Measurements from ENCODE around the gene RBM28. TPM values are rescaled to one million over a fixed set of nuclear protein-coding genes. Genes with fewer than 3 reads are reported as not detected.

The RBM28 gene
- total RNA-seq, 1 experiment from 2014 or later, result 45.3 TPM

- Histone ChIP-seq H2AFZ (ENCODE audit: low read length) (no peak overlapping the region), H4K20me1 (ENCODE audit: low read length) (no peaks in the 10 kb centered on the region), H3K27me3 (ENCODE audit: low read length) (no peaks in the 10 kb centered on the region), H3K4me1 (ENCODE audit: insufficient read depth, low read length) (no peaks in the 10 kb centered on the region), H3K4me3 (ENCODE audit: low read length) (no peak overlapping the region), H3F3A (ENCODE audit: low read length, unreplicated experiment) (no peaks in the 10 kb centered on the region), H3K36me3 (ENCODE audit: low read depth, low read length) (peaks cover 63% of the 10 kb centered on the region), H3K4me2 (ENCODE audit: low read length) (no peak overlapping the region), H3K9me2 (replicated peaks; ENCODE audit: low read length) (no peaks in the 10 kb centered on the region), H3K79me2 (ENCODE audit: low read length) (no peaks in the 10 kb centered on the region), H3K9ac (ENCODE audit: low read length) (no peak overlapping the region), H3K9me3 (ENCODE audit: low read length) (no peaks in the 10 kb centered on the region), H3K27ac (ENCODE audit: low read length) (no peak overlapping the region)
- ChIA-PET CTCF (no interaction called here), POLR2A (ENCODE audit: unreplicated experiment) (no interaction called here)
- ATAC-seq, result no peak
- TF ChIP-seq CTCF (conservative IDR thresholded peaks at IDR 0.05; ENCODE audit: low read depth, low read length) (no peak), EZH2 (IDR thresholded peaks at IDR 0.05; ENCODE audit: low read length, unreplicated experiment) (no peak)
- intact Hi-C loops (cut with micrococcal nuclease), result no loop called here
- BruUV-seq (replicated peaks), result no TSS peak
- DNase-seq, result no peak
Observed at GRCh38 chr7:128318691-128319090, 25.0 kb downstream of the RBM28 start.

GRCh38 chr7:128311013-128311412 is 32.7 kb downstream of the RBM28 start:
- Histone ChIP-seq H3K27me3 (ENCODE audit: low read length) (no peaks in the 10 kb centered on the region), H2AFZ (ENCODE audit: low read length) (no peak overlapping the region), H3K9ac (ENCODE audit: low read length) (no peak overlapping the region), H3K79me2 (ENCODE audit: low read length) (no peaks in the 10 kb centered on the region), H3K4me1 (ENCODE audit: insufficient read depth, low read length) (no peaks in the 10 kb centered on the region), H3K9me2 (replicated peaks; ENCODE audit: low read length) (no peaks in the 10 kb centered on the region), H4K20me1 (ENCODE audit: low read length) (no peaks in the 10 kb centered on the region), H3K4me2 (ENCODE audit: low read length) (no peak overlapping the region), H3K36me3 (ENCODE audit: low read depth, low read length) (peaks cover 77% of the 10 kb centered on the region), H3K27ac (ENCODE audit: low read length) (no peak overlapping the region), H3F3A (ENCODE audit: low read length, unreplicated experiment) (no peaks in the 10 kb centered on the region), H3K9me3 (ENCODE audit: low read length) (no peaks in the 10 kb centered on the region), H3K4me3 (ENCODE audit: low read length) (no peak overlapping the region)
- BruUV-seq (replicated peaks), result no TSS peak
- no peak for TF ChIP-seq EZH2 (IDR thresholded peaks at IDR 0.05; ENCODE audit: low read length, unreplicated experiment)
- TF ChIP-seq EZH2phosphoT487 (IDR thresholded peaks at IDR 0.05; ENCODE audit: borderline replicate concordance, low read length), result no peak
- no peak for TF ChIP-seq CTCF (conservative IDR thresholded peaks at IDR 0.05; ENCODE audit: low read depth, low read length)
- ATAC-seq, result no peak
- intact Hi-C loops (cut with micrococcal nuclease), result no loop called here
- CTCF ChIA-PET, result no interaction called here
- POLR2A ChIA-PET (ENCODE audit: unreplicated experiment), result no interaction called here
- no peak for DNase-seq

GRCh38 chr7:128310499-128310898 is 33.2 kb downstream of the RBM28 start:
- Histone ChIP-seq H3K79me2 (ENCODE audit: low read length) (no peaks in the 10 kb centered on the region), H4K20me1 (ENCODE audit: low read length) (no peaks in the 10 kb centered on the region), H3F3A (ENCODE audit: low read length, unreplicated experiment) (no peaks in the 10 kb centered on the region), H3K4me2 (ENCODE audit: low read length) (no peak overlapping the region), H3K27me3 (ENCODE audit: low read length) (no peaks in the 10 kb centered on the region), H3K36me3 (ENCODE audit: low read depth, low read length) (peaks cover 76% of the 10 kb centered on the region), H3K4me3 (ENCODE audit: low read length) (no peak overlapping the region), H3K9ac (ENCODE audit: low read length) (no peak overlapping the region), H3K27ac (ENCODE audit: low read length) (no peak overlapping the region), H2AFZ (ENCODE audit: low read length) (no peak overlapping the region), H3K9me2 (replicated peaks; ENCODE audit: low read length) (no peaks in the 10 kb centered on the region), H3K9me3 (ENCODE audit: low read length) (no peaks in the 10 kb centered on the region), H3K4me1 (ENCODE audit: insufficient read depth, low read length) (no peaks in the 10 kb centered on the region)
- TF ChIP-seq EZH2 (IDR thresholded peaks at IDR 0.05; ENCODE audit: low read length, unreplicated experiment) (no peak), EZH2phosphoT487 (IDR thresholded peaks at IDR 0.05; ENCODE audit: borderline replicate concordance, low read length) (no peak), CTCF (conservative IDR thresholded peaks at IDR 0.05; ENCODE audit: low read depth, low read length) (no peak)
- TSS peak; percentile 30 for BruUV-seq (replicated peaks)
- ChIA-PET CTCF (no interaction called here), POLR2A (ENCODE audit: unreplicated experiment) (no interaction called here)
- DNase-seq (no peak), ATAC-seq (no peak)
- intact Hi-C loops (cut with micrococcal nuclease), result no loop called here

Data from PC-3 (cell line).